GM23338 (cell line): Measurements from ENCODE around the gene PINK1. TPM values are rescaled to one million over a fixed set of nuclear protein-coding genes. Genes with fewer than 3 reads are reported as not detected.

ENCODE experiments used
- ATAC-seq: fragments of 200-7000 bp; cut with Tn5 transposase; 3 replicates; pipeline ENCODE4 v1.9.1; 2020
- DNase-seq: peaks from one replicate; pipeline ENCODE4 v3.0.0-alpha.2; 2015; ENCODE audit warnings: low spot score
- H2AFZ ChIP-seq: fragments of 200-600 bp; sonication (generic); 2 replicates; pipeline ENCODE4 v1.8.0; 2016; ENCODE audit warnings: antibody characterized with exemption, mild to moderate bottlenecking, moderate library complexity
- H3F3A ChIP-seq: fragments of 200-600 bp; sonication (generic); replicated peaks from 2 replicates; pipeline ENCODE4 v1.8.0; 2017; ENCODE audit warnings: antibody characterized with exemption, mixed run types, low read depth
- H3K27ac ChIP-seq: fragments of 200-600 bp; sonication (generic); 2 replicates; pipeline ENCODE4 v1.6.1; 2016; ENCODE audit warnings: low read depth
- H3K27me3 ChIP-seq: fragments of 200-600 bp; sonication (generic); 2 replicates; pipeline ENCODE4 v1.8.0; 2016; ENCODE audit warnings: mild to moderate bottlenecking, mixed run types, moderate library complexity; ENCODE audit not compliant: insufficient read depth
- H3K36me3 ChIP-seq: fragments of 200-600 bp; sonication (generic); 2 replicates; pipeline ENCODE4 v1.8.0; 2016; ENCODE audit warnings: mild to moderate bottlenecking; ENCODE audit not compliant: insufficient read depth
- H3K4me1 ChIP-seq: fragments of 200-600 bp; sonication (generic); 2 replicates; pipeline ENCODE4 v1.8.0; 2016; ENCODE audit warnings: mild to moderate bottlenecking, moderate library complexity; ENCODE audit not compliant: insufficient read depth
- H3K4me2 ChIP-seq: fragments of 200-600 bp; sonication (generic); 2 replicates; pipeline ENCODE4 v1.7.1; 2017; ENCODE audit warnings: mixed run types
- H3K4me3 ChIP-seq: fragments of 200-600 bp; sonication (generic); 2 replicates; pipeline ENCODE4 v1.6.1; 2016; ENCODE audit warnings: mixed run types
- H3K79me2 ChIP-seq: fragments of 200-600 bp; sonication (generic); replicated peaks from 2 replicates; pipeline ENCODE4 v1.8.0; 2017; ENCODE audit warnings: mild to moderate bottlenecking; ENCODE audit not compliant: insufficient read depth
- H3K9me2 ChIP-seq: fragments of 200-600 bp; sonication (generic); 2 replicates; pipeline ENCODE4 v1.8.0; 2017; ENCODE audit not compliant: insufficient read depth
- H4K20me1 ChIP-seq: fragments of 200-600 bp; sonication (generic); replicated peaks from 2 replicates; pipeline ENCODE4 v1.8.0; 2017; ENCODE audit warnings: mild to moderate bottlenecking; ENCODE audit not compliant: insufficient read depth
- H3K27ac Mint-ChIP-seq: 2 replicates; pipeline ENCODE4 v1.8.0; 2020; ENCODE audit warnings: inconsistent platforms, mild to moderate bottlenecking, moderate library complexity, mixed read lengths
- H3K27me3 Mint-ChIP-seq: 3 replicates; pipeline ENCODE4 v1.8.0; 2022; ENCODE audit warnings: low read depth, mild to moderate bottlenecking, moderate library complexity, mixed read lengths, inconsistent platforms; ENCODE audit not compliant: insufficient read depth, poor library complexity
- H3K36me3 Mint-ChIP-seq: 3 replicates; pipeline ENCODE4 v1.8.0; 2021; ENCODE audit warnings: low read depth, mild to moderate bottlenecking, inconsistent platforms, moderate library complexity, mixed read lengths
- H3K4me1 Mint-ChIP-seq: 3 replicates; pipeline ENCODE4 v1.8.0; 2020; ENCODE audit warnings: mild to moderate bottlenecking, inconsistent platforms, mixed read lengths
- H3K4me3 Mint-ChIP-seq: 3 replicates; pipeline ENCODE4 v1.8.0; 2021; ENCODE audit warnings: moderate library complexity, mild to moderate bottlenecking, inconsistent platforms, mixed read lengths
- H3K9me3 Mint-ChIP-seq: 3 replicates; pipeline ENCODE4 v1.8.0; 2020; ENCODE audit warnings: moderate library complexity, mild to moderate bottlenecking, inconsistent platforms, mixed read lengths
- POLR2AphosphoS5 ChIP-seq: IDR thresholded peaks from 2 replicates; pipeline ENCODE4 v1.6.1; 2016; ENCODE audit warnings: antibody characterized with exemption, low read depth
- polyA plus RNA-seq: library from polyadenylated mRNA; unstranded; fragments of >200 nt; fragmentation: Nextera tagmentation; extraction: Ambion mirVana; gene quantifications from 2 replicates; pipeline ENCODE4 v1.2.1, GENCODE V29; 2016
- total RNA-seq: library from RNA; depleted of rRNA; stranded (reverse); fragments of >200 nt; shearing (Covaris generic); gene quantifications from 2 replicates; pipeline ENCODE4 v1.2.3, GENCODE V29; 2014
- TF ChIP-seq, protein P1 (sequence below): fragments of 250-450 bp; sonication (Bioruptor Pico); IDR thresholded peaks from 2 replicates; pipeline ENCODE4 v1.5.0; 2020; ENCODE audit warnings: mild to moderate bottlenecking, moderate library complexity

PINK1 gene
- total and polyA plus RNA-seq, 2 experiments from 2014 or later, result 20.8 to 42.7 TPM

- H3K27ac Mint-ChIP-seq, result no peak overlapping the region
- H3K9me3 Mint-ChIP-seq, result peaks cover 2% of the 10 kb centered on the region
- no peaks in the 10 kb centered on the region for H3K27me3 ChIP-seq
Observed at GRCh38 chr1:20699558-20699957, 66.3 kb downstream of the PINK1 start.

More at GRCh38 chr1:20699558-20699957, 66.3 kb downstream of the PINK1 start:
- ATAC-seq, result no peak
- Mint-ChIP-seq H3K27me3 (peaks cover 5% of the 10 kb centered on the region), H3K4me1 (peaks cover 11% of the 10 kb centered on the region), H3K36me3 (peaks cover 6% of the 10 kb centered on the region; the same call in 2 of the 3 replicates), H3K4me3 (no peak overlapping the region)
- no peak for TF ChIP-seq POLR2AphosphoS5
- TF ChIP-seq, protein P1, sequence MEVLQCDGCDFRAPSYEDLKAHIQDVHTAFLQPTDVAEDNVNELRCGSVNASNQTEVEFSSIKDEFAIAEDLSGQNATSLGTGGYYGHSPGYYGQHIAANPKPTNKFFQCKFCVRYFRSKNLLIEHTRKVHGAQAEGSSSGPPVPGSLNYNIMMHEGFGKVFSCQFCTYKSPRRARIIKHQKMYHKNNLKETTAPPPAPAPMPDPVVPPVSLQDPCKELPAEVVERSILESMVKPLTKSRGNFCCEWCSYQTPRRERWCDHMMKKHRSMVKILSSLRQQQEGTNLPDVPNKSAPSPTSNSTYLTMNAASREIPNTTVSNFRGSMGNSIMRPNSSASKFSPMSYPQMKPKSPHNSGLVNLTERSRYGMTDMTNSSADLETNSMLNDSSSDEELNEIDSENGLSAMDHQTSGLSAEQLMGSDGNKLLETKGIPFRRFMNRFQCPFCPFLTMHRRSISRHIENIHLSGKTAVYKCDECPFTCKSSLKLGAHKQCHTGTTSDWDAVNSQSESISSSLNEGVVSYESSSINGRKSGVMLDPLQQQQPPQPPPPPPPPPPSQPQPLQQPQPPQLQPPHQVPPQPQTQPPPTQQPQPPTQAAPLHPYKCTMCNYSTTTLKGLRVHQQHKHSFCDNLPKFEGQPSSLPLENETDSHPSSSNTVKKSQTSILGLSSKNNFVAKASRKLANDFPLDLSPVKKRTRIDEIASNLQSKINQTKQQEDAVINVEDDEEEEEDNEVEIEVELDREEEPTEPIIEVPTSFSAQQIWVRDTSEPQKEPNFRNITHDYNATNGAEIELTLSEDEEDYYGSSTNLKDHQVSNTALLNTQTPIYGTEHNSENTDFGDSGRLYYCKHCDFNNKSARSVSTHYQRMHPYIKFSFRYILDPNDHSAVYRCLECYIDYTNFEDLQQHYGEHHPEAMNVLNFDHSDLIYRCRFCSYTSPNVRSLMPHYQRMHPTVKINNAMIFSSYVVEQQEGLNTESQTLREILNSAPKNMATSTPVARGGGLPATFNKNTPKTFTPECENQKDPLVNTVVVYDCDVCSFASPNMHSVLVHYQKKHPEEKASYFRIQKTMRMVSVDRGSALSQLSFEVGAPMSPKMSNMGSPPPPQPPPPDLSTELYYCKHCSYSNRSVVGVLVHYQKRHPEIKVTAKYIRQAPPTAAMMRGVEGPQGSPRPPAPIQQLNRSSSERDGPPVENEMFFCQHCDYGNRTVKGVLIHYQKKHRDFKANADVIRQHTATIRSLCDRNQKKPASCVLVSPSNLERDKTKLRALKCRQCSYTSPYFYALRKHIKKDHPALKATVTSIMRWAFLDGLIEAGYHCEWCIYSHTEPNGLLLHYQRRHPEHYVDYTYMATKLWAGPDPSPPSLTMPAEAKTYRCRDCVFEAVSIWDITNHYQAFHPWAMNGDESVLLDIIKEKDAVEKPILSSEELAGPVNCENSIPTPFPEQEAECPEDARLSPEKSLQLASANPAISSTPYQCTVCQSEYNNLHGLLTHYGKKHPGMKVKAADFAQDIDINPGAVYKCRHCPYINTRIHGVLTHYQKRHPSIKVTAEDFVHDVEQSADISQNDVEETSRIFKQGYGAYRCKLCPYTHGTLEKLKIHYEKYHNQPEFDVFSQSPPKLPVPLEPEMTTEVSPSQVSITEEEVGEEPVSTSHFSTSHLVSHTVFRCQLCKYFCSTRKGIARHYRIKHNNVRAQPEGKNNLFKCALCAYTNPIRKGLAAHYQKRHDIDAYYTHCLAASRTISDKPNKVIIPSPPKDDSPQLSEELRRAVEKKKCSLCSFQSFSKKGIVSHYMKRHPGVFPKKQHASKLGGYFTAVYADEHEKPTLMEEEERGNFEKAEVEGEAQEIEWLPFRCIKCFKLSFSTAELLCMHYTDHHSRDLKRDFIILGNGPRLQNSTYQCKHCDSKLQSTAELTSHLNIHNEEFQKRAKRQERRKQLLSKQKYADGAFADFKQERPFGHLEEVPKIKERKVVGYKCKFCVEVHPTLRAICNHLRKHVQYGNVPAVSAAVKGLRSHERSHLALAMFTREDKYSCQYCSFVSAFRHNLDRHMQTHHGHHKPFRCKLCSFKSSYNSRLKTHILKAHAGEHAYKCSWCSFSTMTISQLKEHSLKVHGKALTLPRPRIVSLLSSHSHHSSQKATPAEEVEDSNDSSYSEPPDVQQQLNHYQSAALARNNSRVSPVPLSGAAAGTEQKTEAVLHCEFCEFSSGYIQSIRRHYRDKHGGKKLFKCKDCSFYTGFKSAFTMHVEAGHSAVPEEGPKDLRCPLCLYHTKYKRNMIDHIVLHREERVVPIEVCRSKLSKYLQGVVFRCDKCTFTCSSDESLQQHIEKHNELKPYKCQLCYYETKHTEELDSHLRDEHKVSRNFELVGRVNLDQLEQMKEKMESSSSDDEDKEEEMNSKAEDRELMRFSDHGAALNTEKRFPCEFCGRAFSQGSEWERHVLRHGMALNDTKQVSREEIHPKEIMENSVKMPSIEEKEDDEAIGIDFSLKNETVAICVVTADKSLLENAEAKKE (CRISPR knock-in tag), result no peak
- Histone ChIP-seq H3K4me3 (no peak overlapping the region), H3K36me3 (no peaks in the 10 kb centered on the region), H3K4me1 (peaks cover 10% of the 10 kb centered on the region; the same call in 1 of the 2 replicates), H2AFZ (no peak overlapping the region), H3K79me2 (no peaks in the 10 kb centered on the region), H4K20me1 (no peaks in the 10 kb centered on the region; the same call in 1 of the 2 replicates), H3K4me2 (no peak overlapping the region), H3K9me2 (no peaks in the 10 kb centered on the region), H3K27ac (no peak overlapping the region), H3F3A (0 out of 2 replicates have a peak, but pooled peaks cover 2% of the 10 kb centered on the region)
- no peak for DNase-seq
